Measurements from ENCODE around the gene NEK2.

DNA sequence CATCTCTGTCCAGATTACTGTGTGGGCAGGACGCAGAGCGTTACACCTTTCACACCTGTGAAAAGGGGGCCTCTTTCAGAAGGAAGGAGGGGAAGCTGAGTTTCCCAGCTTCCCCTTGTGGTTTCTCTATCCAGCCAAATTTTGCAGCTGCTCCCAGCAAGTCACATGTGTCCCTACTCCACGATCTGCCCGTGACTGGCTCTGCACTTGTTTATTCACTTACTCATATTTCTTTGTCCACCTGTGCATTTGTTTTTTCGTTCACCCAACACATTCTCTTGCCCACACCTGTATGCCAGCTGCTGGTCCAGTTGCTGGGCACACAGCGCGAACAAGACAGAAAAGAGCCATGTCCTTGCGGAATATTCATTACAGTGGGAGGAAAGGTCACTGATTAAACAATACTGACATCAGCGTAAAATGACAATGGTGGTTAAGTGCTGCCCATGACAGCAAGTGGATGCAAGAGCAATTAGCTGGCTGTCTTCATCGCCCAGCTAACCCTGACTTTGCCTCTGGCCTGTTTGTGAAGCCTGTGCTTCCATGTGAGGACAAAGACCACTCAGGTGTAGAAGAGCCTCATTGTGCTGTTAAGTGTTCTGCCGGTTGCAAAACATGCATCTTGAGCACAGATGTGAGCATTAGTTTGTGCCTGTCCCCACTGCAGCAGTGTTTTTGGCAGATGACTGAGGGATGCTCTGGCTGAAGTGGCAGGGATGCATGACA is 28.6 kb upstream of the NEK2 start:
- TF ChIP-seq, protein P1, sequence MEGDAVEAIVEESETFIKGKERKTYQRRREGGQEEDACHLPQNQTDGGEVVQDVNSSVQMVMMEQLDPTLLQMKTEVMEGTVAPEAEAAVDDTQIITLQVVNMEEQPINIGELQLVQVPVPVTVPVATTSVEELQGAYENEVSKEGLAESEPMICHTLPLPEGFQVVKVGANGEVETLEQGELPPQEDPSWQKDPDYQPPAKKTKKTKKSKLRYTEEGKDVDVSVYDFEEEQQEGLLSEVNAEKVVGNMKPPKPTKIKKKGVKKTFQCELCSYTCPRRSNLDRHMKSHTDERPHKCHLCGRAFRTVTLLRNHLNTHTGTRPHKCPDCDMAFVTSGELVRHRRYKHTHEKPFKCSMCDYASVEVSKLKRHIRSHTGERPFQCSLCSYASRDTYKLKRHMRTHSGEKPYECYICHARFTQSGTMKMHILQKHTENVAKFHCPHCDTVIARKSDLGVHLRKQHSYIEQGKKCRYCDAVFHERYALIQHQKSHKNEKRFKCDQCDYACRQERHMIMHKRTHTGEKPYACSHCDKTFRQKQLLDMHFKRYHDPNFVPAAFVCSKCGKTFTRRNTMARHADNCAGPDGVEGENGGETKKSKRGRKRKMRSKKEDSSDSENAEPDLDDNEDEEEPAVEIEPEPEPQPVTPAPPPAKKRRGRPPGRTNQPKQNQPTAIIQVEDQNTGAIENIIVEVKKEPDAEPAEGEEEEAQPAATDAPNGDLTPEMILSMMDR (IDR thresholded peaks at IDR 0.05) = no peak
- no peak for TF ChIP-seq EZH2 (IDR thresholded peaks at IDR 0.05; ENCODE audit: borderline replicate concordance, insufficient read depth, low read depth, low read length, poor library complexity, severe bottlenecking)

Measured in B cell (primary cell).